Naive thymus-derived CD4-positive, alpha-beta T cell (primary cell): ENCODE measurements around the gene C2CD2. TPM values are rescaled to one million over a fixed set of nuclear protein-coding genes. Genes with fewer than 3 reads are reported as not detected.
A peak's percentile ranks its signal among the peaks of the same experiment; 100 is the strongest.

Experiments used
- ATAC-seq: fragments of 150-1000 bp; cut with Tn5 transposase; 2 replicates; pipeline ENCODE4 v1.10.0; 2021; ENCODE audit warnings: mild to moderate bottlenecking, moderate library complexity
- CTCF ChIA-PET: fragments of 350-600 bp; sonication (Branson Sonifier 250); formaldehyde crosslinking; loops from one replicate; lab custom pipeline; 2021; ENCODE audit warnings: antibody characterized with exemption; lab: Charles Lee
- POLR2A ChIA-PET: fragments of 350-600 bp; sonication (Branson Sonifier 250); formaldehyde crosslinking; loops from one replicate; lab custom pipeline; 2021; ENCODE audit warnings: antibody characterized with exemption, inconsistent platforms; lab: Charles Lee
- DNase-seq, 9 donors: peaks; one replicate each; pipeline versions ENCODE4 v3.0.0 to v3.0.0-alpha.2; 2020 to 2022; ENCODE audit warnings: mixed read lengths in 1 of 9
- H3K27ac ChIP-seq: one replicate; pipeline ENCODE4 v1.7.0; 2013; ENCODE audit warnings: mild to moderate bottlenecking, low read depth, low read length, moderate library complexity
- H3K27me3 ChIP-seq, 2 donors: one replicate each; pipeline ENCODE4 v1.7.0; 2013; ENCODE audit warnings: low read length in 2 of 2, mild to moderate bottlenecking in 2 of 2, moderate library complexity in 2 of 2; ENCODE audit not compliant: control insufficient read depth in 2 of 2, insufficient read depth in 2 of 2
- H3K36me3 ChIP-seq, 3 experiments: 1 replicate in 2 of 3; 2 replicates in 1 of 3; pipeline ENCODE4 v1.7.0; 2013; ENCODE audit warnings: low read length in 3 of 3, mild to moderate bottlenecking in 3 of 3, moderate library complexity in 1 of 3; ENCODE audit not compliant: insufficient read depth in 3 of 3, control insufficient read depth in 2 of 3
- H3K4me1 ChIP-seq, 2 donors: one replicate each; pipeline ENCODE4 v1.7.0; 2013; ENCODE audit warnings: low read length in 2 of 2, mild to moderate bottlenecking in 2 of 2, moderate library complexity in 1 of 2; ENCODE audit not compliant: control insufficient read depth in 2 of 2, insufficient read depth in 2 of 2
- H3K4me3 ChIP-seq: 2 replicates; pipeline ENCODE4 v1.7.0; 2013; ENCODE audit warnings: mild to moderate bottlenecking, low read length
- H3K9me3 ChIP-seq, 3 experiments: 1 replicate in 2 of 3; 2 replicates in 1 of 3; pipeline ENCODE4 v1.7.0; 2013; ENCODE audit warnings: low read length in 3 of 3; ENCODE audit not compliant: control insufficient read depth in 2 of 3
- H3K27ac Mint-ChIP-seq, 9 donors: one replicate each; pipeline ENCODE4 v1.8.0; 2020 to 2022; ENCODE audit warnings: mixed read lengths in 9 of 9, mild to moderate bottlenecking in 8 of 9, moderate library complexity in 5 of 9, inconsistent platforms in 2 of 9
- H3K27me3 Mint-ChIP-seq, 5 donors: one replicate each; pipeline ENCODE4 v1.8.0; 2021 to 2022; ENCODE audit warnings: mixed read lengths in 5 of 5, mild to moderate bottlenecking in 1 of 5
- H3K36me3 Mint-ChIP-seq, 5 donors: one replicate each; pipeline ENCODE4 v1.8.0; 2020 to 2022; ENCODE audit warnings: mixed read lengths in 5 of 5, mild to moderate bottlenecking in 3 of 5, inconsistent platforms in 1 of 5
- H3K4me1 Mint-ChIP-seq, 7 donors: one replicate each; pipeline ENCODE4 v1.8.0; 2020 to 2022; ENCODE audit warnings: mixed read lengths in 7 of 7, mild to moderate bottlenecking in 3 of 7, inconsistent platforms in 1 of 7
- H3K4me3 Mint-ChIP-seq, 10 donors: one replicate each; pipeline ENCODE4 v1.8.0; 2020 to 2022; ENCODE audit warnings: mild to moderate bottlenecking in 10 of 10, mixed read lengths in 10 of 10, moderate library complexity in 6 of 10, inconsistent platforms in 2 of 10
- H3K9me3 Mint-ChIP-seq, 11 donors: one replicate each; pipeline ENCODE4 v1.8.0; 2020 to 2022; ENCODE audit warnings: mixed read lengths in 11 of 11, mild to moderate bottlenecking in 4 of 11, inconsistent platforms in 1 of 11, moderate library complexity in 1 of 11
- intact Hi-C, 2 donors: fragments of 100-400 bp; cut with micrococcal nuclease; formaldehyde crosslinking; loops; one replicate each; pipeline ENCODE4 v1.15.1; 2023
- polyA plus RNA-seq, 2 donors: library from polyadenylated mRNA; unstranded; fragments of 300-500 nt; fragmentation: Illumina TruSeq; gene quantifications; one replicate each; pipeline ENCODE4 v1.2.3, GENCODE V29; 2021
- total RNA-seq, 6 experiments: library from RNA in 5 of 6; stranded (reverse) in 5 of 6; gene quantifications; 1 replicate in 5 of 6; 2 replicates in 1 of 6; pipeline ENCODE4 v1.2.3 and lab custom pipeline; 2021 to 2026

C2CD2 gene
- total and polyA plus RNA-seq, 7 experiments from 2014 or later = 2.8 to 14.8 (median 10.0) TPM

GRCh38 chr21:41869771-41870170 lies 84.0 kb downstream of the C2CD2 start:
- H3K4me1 Mint-ChIP-seq = peaks cover 6 to 27% (median 24%) of the 10 kb centered on the region in 7 donors
- ChIA-PET POLR2A (no interaction called here), CTCF (interaction anchor here (0.8 kb wide), 1 partner anchor 238 kb away, joined by 3 read pairs; no protein-coding TSS in a partner anchor)
- H3K9me3 ChIP-seq = no peaks in the 10 kb centered on the region
- no peaks in the 10 kb centered on the region for H3K27me3 Mint-ChIP-seq
- no peak overlapping the region for H3K27ac ChIP-seq
- H3K27me3 ChIP-seq = no peaks in the 10 kb centered on the region
- no peak for DNase-seq
- intact Hi-C loops = loop anchor here in 1 of 2 donors (10.0 kb wide), 1 partner anchor 505 kb away; the partner anchor contains the start of gene MX2
- peaks cover 0 to 11% (median 0%) of the 10 kb centered on the region in 5 donors for H3K36me3 Mint-ChIP-seq
- H3K9me3 Mint-ChIP-seq = no peaks in the 10 kb centered on the region
- H3K4me3 Mint-ChIP-seq = no peak overlapping the region
- no peak overlapping the region for H3K27ac Mint-ChIP-seq
- no peak overlapping the region for H3K4me3 ChIP-seq
- H3K36me3 ChIP-seq = no peaks in the 10 kb centered on the region
- H3K4me1 ChIP-seq = no peaks in the 10 kb centered on the region
- ATAC-seq = no peak

- Mint-ChIP-seq H3K36me3 (peaks cover 0 to 10% (median 0%) of the 10 kb centered on the region in 5 donors), H3K4me3 (no peak overlapping the region), H3K4me1 (peaks cover 8 to 31% (median 20%) of the 10 kb centered on the region in 7 donors), H3K27ac (no peak overlapping the region), H3K27me3 (no peaks in the 10 kb centered on the region), H3K9me3 (no peaks in the 10 kb centered on the region)
- intact Hi-C loops = no loop called here
- no peak overlapping the region for H3K4me3 ChIP-seq
- DNase-seq = no peak
- ChIA-PET CTCF (no interaction called here), POLR2A (no interaction called here)
- H3K4me1 ChIP-seq = no peaks in the 10 kb centered on the region
- no peaks in the 10 kb centered on the region for H3K9me3 ChIP-seq
- no peaks in the 10 kb centered on the region for H3K27me3 ChIP-seq
- no peak for ATAC-seq
- no peaks in the 10 kb centered on the region for H3K36me3 ChIP-seq
- no peak overlapping the region for H3K27ac ChIP-seq
Observed at GRCh38 chr21:41868062-41868710, 85.6 kb downstream of the C2CD2 start.

- Mint-ChIP-seq H3K4me3 (no peak overlapping the region), H3K4me1 (peaks cover 8 to 33% (median 21%) of the 10 kb centered on the region in 7 donors), H3K9me3 (no peaks in the 10 kb centered on the region), H3K36me3 (peaks cover 0 to 7% (median 0%) of the 10 kb centered on the region in 5 donors), H3K27me3 (no peaks in the 10 kb centered on the region), H3K27ac (no peak overlapping the region)
- no peaks in the 10 kb centered on the region for H3K27me3 ChIP-seq
- no peaks in the 10 kb centered on the region for H3K9me3 ChIP-seq
- intact Hi-C loops = no loop called here
- ChIA-PET POLR2A (interaction anchor here (0.9 kb wide), 1 partner anchor 10 kb away, joined by 4 read pairs; no protein-coding TSS in a partner anchor), CTCF (no interaction called here)
- H3K4me1 ChIP-seq = no peaks in the 10 kb centered on the region
- DNase-seq (no peak), ATAC-seq (no peak)
- H3K4me3 ChIP-seq = no peak overlapping the region
- H3K36me3 ChIP-seq = no peaks in the 10 kb centered on the region
- no peak overlapping the region for H3K27ac ChIP-seq
Observed at GRCh38 chr21:41867313-41867712, 86.5 kb downstream of the C2CD2 start.

DNA sequence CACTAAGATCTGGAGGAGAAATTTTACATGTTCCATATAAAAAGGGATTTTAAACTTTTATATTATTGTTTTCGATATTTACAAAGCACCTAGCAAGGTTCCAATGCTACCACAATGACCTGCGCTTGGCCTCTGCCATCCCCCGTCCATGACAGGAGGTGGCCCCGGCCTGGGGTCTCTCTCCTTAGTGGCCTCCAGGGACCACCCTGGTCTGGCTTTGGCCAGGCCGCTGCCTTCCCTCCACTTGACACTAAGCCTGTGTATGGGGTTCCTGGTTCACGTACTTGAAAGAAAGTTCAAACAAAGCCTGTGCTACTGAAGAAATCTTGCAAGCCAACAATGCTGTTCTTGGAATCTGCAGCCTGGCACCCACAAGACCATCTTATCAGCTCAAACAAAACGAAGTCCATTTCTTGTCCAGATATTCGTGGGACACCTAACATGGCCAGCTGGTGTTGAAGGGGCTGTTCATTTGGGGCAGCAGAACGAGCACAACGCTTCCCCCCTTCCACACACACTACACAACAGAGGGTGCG lies 87.5 kb downstream of the C2CD2 start:
- H3K4me1 ChIP-seq = no peaks in the 10 kb centered on the region
- no peaks in the 10 kb centered on the region for H3K9me3 ChIP-seq
- H3K4me3 ChIP-seq = no peak overlapping the region
- intact Hi-C loops = no loop called here
- no peaks in the 10 kb centered on the region for H3K27me3 ChIP-seq
- peaks cover 0 to 4% (median 0%) of the 10 kb centered on the region in 5 donors for H3K36me3 Mint-ChIP-seq
- no peak overlapping the region for H3K27ac Mint-ChIP-seq
- ATAC-seq (no peak), DNase-seq (no peak)
- no peaks in the 10 kb centered on the region for H3K9me3 Mint-ChIP-seq
- H3K4me3 Mint-ChIP-seq = no peak overlapping the region
- no peaks in the 10 kb centered on the region for H3K27me3 Mint-ChIP-seq
- POLR2A ChIA-PET = no interaction called here
- no peak overlapping the region for H3K27ac ChIP-seq
- CTCF ChIA-PET = interaction anchor here (1.0 kb wide), 1 partner anchor 242 kb away, joined by 5 read pairs; no protein-coding TSS in a partner anchor
- H3K4me1 Mint-ChIP-seq = peaks cover 8 to 33% (median 21%) of the 10 kb centered on the region in 7 donors
- no peaks in the 10 kb centered on the region for H3K36me3 ChIP-seq

DNA sequence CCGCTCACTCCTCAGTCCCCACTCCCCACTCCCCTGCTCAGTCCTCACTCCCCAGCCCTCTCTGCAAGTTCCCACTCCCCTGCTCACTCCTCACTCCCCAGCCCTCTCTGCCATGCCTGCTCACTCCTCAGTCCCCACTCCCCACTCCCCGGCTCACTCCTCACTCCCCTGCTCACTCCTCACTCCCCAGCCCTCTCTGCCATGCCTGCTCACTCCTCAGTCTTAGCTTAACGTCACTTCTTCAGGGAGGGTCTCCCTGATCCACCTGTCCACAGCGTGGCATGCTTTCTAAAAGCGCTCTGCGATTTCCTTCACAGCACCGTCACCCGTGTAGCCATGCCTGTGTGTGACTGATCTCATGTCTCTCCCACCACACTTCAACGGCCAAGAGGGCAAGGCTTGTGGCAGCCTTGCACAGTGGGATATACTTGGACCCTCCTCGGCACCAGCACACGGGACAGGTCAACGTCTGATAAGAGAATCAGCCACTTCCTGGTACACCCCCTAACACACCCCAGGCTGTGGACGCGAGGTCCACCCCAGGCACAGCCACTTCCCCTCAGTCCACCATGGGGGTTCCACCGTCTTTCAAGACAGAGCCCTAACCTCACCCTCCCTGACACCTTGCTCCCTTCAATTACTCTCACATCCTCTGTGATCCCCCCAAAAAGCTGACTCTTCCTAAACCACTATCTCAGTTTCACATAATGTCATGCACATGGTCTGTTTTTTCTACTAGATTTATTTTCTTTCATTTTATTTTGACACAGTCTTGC lies 88.6 kb downstream of the C2CD2 start:
- Mint-ChIP-seq H3K36me3 (peaks cover 0 to 4% (median 0%) of the 10 kb centered on the region in 5 donors), H3K4me1 (peaks cover 8 to 33% (median 21%) of the 10 kb centered on the region in 7 donors), H3K9me3 (no peaks in the 10 kb centered on the region), H3K27me3 (no peaks in the 10 kb centered on the region), H3K27ac (peak overlapping the region in 4 of 9 donors; percentile 17 to 65 (median 28)), H3K4me3 (no peak overlapping the region)
- no peaks in the 10 kb centered on the region for H3K9me3 ChIP-seq
- DNase-seq (no peak), ATAC-seq (peak; percentile 31)
- no peaks in the 10 kb centered on the region for H3K27me3 ChIP-seq
- no peaks in the 10 kb centered on the region for H3K36me3 ChIP-seq
- H3K4me1 ChIP-seq = no peaks in the 10 kb centered on the region
- ChIA-PET CTCF (interaction anchor here (0.6 to 1.0 kb wide), 2 partner anchors 93 to 243 kb away, joined by 5 to 6 read pairs; no protein-coding TSS in a partner anchor), POLR2A (no interaction called here)
- no peak overlapping the region for H3K27ac ChIP-seq
- no peak overlapping the region for H3K4me3 ChIP-seq
- intact Hi-C loops = no loop called here

DNA sequence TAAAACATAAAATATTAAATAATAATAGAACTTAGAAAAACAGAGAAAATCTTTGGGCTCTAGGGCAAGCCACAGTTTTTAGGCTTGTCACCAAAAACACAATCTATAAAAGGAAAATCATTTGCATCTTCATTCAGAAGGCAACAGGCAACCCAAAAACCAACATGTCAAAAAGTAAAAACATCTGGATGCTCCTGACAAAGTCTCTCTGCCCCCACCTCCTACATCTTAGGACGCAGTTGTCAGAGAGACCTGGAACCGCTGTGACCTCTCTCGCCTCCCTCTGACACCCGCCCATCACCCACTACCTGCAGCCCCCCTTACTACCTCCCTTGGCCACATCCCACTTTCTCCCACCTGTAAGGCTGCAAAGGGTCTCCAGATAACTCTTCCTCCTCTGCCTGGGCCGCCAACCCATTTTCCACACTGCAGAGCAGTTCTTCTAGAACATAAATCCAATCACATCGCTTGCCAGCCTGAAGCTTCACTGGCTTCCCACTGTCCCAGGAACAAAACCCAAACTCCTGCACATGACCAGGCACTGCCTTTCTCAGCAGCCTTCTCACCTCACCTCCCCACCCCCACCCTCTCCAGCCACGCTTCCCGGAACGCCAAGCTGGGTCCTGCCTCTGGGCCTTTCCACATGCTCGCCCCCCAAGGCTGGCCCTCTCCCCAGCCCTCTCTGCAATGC lies 89.4 kb downstream of the C2CD2 start:
- peaks cover 0 to 10% (median 0%) of the 10 kb centered on the region in 5 donors for H3K36me3 Mint-ChIP-seq
- H3K9me3 Mint-ChIP-seq = no peaks in the 10 kb centered on the region
- H3K27me3 Mint-ChIP-seq = no peaks in the 10 kb centered on the region
- ATAC-seq (no peak), DNase-seq (no peak)
- Histone ChIP-seq H3K4me3 (no peak overlapping the region), H3K27me3 (no peaks in the 10 kb centered on the region), H3K4me1 (no peaks in the 10 kb centered on the region), H3K36me3 (peaks cover 0 to 5% (median 0%) of the 10 kb centered on the region in 3 experiments), H3K27ac (no peak overlapping the region), H3K9me3 (no peaks in the 10 kb centered on the region)
- intact Hi-C loops = no loop called here
- H3K4me1 Mint-ChIP-seq = peaks cover 8 to 33% (median 21%) of the 10 kb centered on the region in 7 donors
- CTCF ChIA-PET = no interaction called here
- peak overlapping the region in 2 of 9 donors; percentile 65 to 72 for H3K27ac Mint-ChIP-seq
- POLR2A ChIA-PET = no interaction called here
- no peak overlapping the region for H3K4me3 Mint-ChIP-seq
